NCI-H146 (cell line): Measurements from ENCODE around the gene BICD2.

ENCODE experiments used
- DNase-seq: peaks from one replicate; lab custom pipeline; 2025; lab: John Stamatoyannopoulos, UW

BICD2 gene

GRCh38 chr9:92668746-92669526 lies 95.7 kb downstream of the BICD2 start:
- DNase-seq, result no peak

DNA sequence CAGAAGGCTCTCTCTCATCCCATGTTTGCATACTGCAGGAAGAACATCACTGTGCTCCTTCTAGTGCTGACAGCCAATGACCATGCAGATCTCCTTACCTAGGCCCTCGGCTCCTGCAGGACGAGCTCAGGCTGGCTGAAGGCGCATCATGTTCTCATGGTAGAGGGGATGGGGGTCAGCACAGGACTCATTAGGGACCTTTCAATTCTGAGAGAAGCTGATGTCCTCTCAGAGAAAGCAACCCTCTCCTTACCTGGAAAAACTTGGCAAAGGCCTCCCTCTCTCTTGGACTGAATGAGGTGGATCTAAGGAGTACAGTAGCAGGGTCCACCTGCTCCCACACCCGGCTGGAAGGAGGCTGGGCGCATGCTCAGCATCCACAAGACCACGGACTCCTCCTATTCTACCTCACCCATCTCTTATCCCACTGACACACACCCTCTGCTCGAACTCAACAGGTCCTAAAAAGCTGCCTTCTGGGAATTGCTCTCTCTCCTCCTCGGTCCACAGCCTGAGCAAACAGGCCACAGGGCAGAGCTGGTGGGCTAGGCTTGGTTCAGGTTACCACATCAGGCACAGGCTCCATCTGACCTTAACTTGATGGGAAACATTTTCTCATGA lies 97.6 kb downstream of the BICD2 start:
- no peak for DNase-seq

DNA sequence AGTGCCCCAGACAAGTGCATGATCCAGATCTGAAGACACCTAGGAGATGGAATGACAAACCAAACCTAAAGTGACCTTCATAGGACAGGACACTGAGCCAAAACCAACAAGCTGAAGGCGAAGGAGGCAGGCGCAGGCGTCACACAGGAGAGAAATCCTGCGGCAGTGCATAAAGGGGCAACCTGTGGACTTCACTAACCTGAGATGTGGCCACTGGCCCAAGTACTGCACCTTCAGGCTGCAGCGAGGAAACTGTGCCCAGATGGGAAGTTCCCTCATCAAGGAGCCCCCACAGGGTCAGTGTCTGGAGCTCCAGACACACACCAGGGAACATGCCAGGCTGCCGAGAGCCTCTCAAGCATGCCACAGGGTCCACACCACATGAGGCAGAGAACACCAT lies 98.4 kb downstream of the BICD2 start:
- DNase-seq, result no peak

DNA sequence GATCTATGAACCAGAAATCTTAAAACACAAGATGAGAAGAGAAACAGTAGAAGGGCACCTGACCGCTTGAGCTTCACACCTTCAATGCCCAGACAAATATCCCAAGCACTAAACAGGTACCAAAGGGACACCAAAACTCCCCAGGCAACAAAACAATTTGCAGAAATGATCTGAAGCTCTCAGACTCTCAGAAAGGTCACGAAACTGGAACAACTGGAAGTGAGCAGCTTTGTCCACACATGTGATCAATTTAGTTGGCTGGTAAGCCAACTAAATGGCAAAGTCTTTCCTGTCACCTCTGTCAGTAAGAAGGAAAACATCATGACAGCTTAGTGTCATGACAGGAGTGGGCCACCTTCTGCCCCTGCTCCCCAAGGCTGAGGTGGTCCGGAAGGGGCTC lies 98.8 kb downstream of the BICD2 start:
- DNase-seq, result no peak

DNA sequence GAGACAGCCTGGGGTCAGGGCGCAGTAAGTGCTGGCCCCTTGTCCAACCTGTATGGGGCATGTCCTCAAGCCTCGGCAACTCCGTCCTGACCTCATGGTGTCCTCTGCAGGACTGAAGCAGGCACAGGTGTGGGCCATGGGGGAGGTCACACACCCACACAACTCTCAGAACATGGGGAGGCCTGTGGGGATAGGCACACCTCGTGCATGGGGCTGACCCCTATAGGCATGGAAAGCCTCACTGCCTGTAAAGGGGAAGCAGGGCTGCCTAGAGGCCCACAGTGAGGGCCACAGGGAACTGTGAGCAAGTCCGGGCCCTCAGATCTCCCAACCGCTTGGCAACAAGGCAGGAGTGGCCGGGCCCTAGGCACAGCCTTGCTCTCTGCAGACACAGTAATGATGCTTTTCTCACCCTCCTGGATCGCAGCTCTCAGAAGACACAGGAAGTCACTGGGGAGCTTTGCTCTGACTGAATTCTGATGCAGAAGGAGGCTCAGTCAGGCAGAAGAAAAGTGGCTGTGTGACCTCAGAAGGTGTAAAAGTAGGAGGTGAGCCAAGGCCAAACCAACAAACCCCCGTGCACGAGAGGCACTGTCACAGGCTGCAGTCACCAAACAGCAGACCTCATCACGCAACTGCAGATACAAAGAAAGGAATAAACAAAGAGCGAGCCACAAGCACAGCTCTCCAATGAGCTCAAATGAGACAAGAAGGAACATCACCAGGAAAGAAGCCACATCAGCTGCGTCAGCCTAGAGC lies 100.1 kb downstream of the BICD2 start:
- DNase-seq, result no peak

DNA sequence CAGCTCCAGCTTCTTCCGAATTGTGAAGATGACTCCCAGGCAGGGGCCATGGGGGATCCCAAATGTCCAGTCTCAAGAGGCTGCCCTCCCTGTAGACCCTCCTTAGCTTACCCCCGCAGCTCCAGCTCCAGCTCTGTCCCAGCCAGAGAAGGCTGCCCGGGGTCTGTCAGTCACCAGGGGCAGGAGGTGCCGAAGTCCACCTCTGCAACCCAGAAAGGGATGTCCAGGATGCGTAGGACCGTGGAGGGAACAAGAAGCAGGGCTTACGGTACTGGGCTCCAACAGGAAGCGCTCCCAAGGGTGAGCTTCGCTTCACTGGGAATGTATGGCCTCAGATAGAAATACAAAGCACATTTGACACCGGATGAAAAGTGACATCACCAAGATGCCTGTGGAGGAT lies 100.7 kb downstream of the BICD2 start:
- DNase-seq, result no peak

DNA sequence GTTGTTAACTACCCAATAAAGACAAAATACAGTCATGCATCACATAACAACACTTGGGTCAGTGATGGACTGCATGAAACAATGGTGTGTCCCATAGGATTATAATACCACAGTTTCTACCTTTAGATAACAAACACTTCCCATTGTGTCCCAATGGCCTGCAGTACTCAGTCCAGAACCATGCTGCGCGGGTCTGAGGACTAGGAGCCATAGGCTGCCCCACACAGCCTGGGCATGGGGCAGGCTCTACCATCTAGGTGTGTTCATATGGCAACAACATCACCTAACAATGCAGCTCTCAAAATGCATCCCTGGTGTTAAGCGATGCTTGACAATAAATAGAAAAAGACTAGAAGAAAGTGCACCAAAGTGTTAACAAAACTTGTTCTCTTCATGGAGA lies 101.5 kb downstream of the BICD2 start:
- DNase-seq, result no peak

GRCh38 chr9:92661743-92662142 lies 102.9 kb downstream of the BICD2 start:
- DNase-seq, result peak; percentile 34
